Omental fat pad (tissue), 4 donors: ENCODE results near the gene CLEC4A. TPM values are rescaled to one million over a fixed set of nuclear protein-coding genes. Genes with fewer than 3 reads are reported as not detected.
"Not testable (repeated sequence)": the region's sequence is repeated elsewhere in the genome, so short reads cannot be mapped to it uniquely, and the experiment has no call there.

Source experiments
- ATAC-seq: fragments of 150-250 bp; one replicate; pipeline ENCODE4 v1.9.1; 2016; ENCODE audit warnings: mild to moderate bottlenecking, moderate library complexity; ENCODE audit not compliant: low FRiP score
- DNase-seq: peaks from one replicate; pipeline ENCODE4 v3.0.0-alpha.2; 2019; ENCODE audit warnings: low spot score
- total RNA-seq, 4 donors: library from RNA; depleted of rRNA; stranded (reverse); fragments of >200 nt; gene quantifications; one replicate each; pipeline ENCODE4 v1.1.0, GENCODE V29; 2016
- TF ChIP-seq, protein P1 (sequence below), 3 donors: fragments of 450-650 bp; IDR thresholded peaks; one replicate each; pipeline ENCODE4 v1.5.1; 2016 to 2017; ENCODE audit warnings: antibody characterized with exemption in 3 of 3, mild to moderate bottlenecking in 3 of 3, moderate library complexity in 2 of 3

The CLEC4A gene
- total RNA-seq, 4 donors from 2014 or later: 0.46 to 21.4 (median 4.9) TPM

DNA sequence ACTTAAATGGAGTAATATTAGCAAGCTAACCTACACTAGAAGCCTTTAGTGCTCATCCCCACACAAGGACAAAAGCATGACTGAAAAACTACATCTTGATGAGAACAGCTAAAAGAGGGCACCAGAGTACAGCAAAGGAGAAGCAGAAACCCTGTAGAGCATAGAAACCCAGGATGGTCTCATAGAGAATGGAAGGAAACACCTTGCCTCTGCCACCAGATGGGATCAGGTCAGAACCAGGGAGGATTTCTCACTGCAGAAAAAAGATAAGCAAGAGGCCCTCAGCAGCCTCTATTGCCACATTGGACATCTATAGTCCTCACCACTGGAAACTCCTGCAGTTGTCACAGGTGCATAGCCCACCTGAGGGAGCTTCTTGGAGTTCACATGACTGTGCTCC, 19.8 kb downstream of the CLEC4A start:
- ATAC-seq: no peak
- no peak for DNase-seq
- TF ChIP-seq, protein P1, sequence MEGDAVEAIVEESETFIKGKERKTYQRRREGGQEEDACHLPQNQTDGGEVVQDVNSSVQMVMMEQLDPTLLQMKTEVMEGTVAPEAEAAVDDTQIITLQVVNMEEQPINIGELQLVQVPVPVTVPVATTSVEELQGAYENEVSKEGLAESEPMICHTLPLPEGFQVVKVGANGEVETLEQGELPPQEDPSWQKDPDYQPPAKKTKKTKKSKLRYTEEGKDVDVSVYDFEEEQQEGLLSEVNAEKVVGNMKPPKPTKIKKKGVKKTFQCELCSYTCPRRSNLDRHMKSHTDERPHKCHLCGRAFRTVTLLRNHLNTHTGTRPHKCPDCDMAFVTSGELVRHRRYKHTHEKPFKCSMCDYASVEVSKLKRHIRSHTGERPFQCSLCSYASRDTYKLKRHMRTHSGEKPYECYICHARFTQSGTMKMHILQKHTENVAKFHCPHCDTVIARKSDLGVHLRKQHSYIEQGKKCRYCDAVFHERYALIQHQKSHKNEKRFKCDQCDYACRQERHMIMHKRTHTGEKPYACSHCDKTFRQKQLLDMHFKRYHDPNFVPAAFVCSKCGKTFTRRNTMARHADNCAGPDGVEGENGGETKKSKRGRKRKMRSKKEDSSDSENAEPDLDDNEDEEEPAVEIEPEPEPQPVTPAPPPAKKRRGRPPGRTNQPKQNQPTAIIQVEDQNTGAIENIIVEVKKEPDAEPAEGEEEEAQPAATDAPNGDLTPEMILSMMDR (IDR thresholded peaks at IDR 0.05): no peak

DNA sequence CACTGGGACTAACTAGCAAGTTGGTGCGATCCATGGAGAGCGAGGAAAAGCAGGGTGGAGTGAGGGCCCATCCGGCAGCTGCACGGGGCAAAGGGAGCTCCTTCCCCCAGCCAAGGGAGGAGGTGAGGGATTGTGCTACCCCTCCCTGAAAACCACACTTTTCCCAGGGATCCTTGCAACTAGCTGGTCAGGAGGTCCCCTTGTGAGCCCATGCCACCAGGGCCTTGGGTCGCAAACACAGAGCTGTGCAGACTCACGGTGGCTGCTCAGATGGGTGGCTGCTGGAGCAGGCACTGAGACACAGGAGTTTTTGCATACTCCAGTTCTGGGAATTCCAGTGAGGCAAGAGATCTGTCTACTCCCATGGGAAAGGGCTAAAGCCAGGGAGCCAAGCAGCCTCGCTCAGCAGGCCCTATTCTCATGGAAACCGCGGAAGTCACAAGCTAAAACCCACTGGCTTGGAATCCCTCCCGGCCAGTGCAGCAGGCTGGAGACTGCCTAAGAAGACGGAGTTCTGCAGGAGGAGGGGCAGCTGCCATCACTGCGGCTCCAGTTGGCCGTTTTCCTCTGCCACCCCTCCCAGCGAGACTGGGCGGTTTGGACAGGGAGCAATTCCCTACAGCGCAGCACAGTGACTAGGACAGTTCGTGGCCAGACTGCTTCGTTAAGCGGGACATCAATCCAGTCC, 22.5 kb downstream of the CLEC4A start:
- ATAC-seq: peak; percentile 51
- no peak for DNase-seq

DNA sequence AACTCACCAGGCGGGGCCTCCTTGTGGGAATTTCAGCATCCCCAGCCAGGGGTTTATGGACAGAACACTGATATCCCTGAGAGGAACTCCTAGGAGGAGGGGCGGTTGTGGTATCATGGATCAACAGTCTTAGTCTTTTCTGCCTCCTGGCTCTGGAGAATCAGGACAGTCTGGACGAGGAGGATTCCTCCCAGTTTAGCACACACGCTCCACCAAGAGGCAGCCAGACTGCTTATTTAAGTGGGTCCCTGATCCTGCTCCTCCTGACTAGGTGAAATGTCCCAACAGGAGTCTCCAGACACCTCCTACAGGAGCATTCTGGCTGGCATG, 23.0 kb downstream of the CLEC4A start:
- ATAC-seq: no peak
- no peak for DNase-seq
- TF ChIP-seq, protein P1 (IDR thresholded peaks at IDR 0.05): no peak

More for the DNA sequence above, 22.5 kb downstream of the CLEC4A start:
- TF ChIP-seq, protein P1 (IDR thresholded peaks at IDR 0.05): no peak

DNA sequence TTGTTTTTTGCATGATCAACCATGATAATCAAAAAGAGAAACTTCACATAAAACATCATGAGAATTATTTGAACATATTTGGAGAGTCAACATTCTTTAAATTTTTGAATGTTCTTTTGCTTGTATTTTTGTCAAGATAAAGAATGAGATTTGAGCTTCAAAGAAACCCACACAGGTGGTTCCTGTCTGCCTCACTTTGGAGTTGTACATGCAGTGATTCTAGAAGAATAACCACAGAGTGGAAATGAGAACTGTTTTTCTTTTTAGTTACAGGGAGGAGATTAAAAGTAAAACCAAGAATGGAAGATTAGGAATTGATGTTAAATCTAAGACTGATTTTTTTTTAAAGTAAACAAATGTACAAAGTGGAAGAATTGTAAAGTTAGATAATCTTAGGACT, 31.1 kb downstream of the CLEC4A start:
- DNase-seq (no peak), ATAC-seq (no peak)
- TF ChIP-seq, protein P1 (IDR thresholded peaks at IDR 0.05): no peak

DNA sequence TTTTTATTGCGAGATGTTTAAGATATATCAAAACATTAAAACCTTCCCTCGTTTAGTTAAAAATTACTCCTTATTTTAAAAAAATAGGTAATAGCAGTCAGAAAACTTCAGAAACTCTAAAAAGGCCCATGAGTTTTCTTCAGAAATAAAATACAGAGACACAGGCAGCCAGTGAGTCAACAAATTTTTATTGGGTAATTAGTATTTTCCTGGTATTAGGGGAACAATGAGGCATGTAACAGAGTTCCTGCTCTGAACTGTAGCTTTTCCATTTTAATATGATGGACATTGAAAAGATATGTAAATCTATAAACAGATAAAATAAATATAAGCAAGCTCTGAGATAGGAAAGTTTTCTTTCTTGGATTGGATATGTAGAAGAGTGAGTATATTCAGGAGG, 33.0 kb downstream of the CLEC4A start:
- TF ChIP-seq, protein P1 (IDR thresholded peaks at IDR 0.05): no peak
- DNase-seq (no peak), ATAC-seq (no peak)

DNA sequence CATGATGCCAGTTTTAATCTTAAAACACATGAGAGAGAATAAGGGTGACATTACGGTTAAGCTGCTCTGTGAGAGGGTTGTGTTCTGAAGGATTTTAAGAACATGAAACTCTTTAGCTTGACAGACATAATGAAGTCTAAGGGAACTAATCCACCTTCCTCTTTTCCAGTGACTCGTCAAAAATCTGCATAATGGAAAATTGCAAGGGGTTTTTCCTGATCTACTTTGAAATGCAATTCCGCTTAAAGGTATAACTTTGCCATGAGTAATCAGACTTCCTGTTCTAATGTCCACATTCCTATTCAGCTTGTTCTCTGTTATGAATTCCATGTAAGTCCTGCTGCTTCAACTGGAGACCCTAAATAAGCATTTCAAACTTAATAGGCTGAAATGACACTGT, 33.4 kb downstream of the CLEC4A start, which contains the start of gene ZNF705A:
ZNF705A (plus strand) TSS at position 171 of the 400 bp plus-strand sequence. CDS start 15,611 bp downstream, outside the sequence.
- TF ChIP-seq, protein P1 (IDR thresholded peaks at IDR 0.05): no peak
- DNase-seq: no peak
- ATAC-seq: no peak

DNA sequence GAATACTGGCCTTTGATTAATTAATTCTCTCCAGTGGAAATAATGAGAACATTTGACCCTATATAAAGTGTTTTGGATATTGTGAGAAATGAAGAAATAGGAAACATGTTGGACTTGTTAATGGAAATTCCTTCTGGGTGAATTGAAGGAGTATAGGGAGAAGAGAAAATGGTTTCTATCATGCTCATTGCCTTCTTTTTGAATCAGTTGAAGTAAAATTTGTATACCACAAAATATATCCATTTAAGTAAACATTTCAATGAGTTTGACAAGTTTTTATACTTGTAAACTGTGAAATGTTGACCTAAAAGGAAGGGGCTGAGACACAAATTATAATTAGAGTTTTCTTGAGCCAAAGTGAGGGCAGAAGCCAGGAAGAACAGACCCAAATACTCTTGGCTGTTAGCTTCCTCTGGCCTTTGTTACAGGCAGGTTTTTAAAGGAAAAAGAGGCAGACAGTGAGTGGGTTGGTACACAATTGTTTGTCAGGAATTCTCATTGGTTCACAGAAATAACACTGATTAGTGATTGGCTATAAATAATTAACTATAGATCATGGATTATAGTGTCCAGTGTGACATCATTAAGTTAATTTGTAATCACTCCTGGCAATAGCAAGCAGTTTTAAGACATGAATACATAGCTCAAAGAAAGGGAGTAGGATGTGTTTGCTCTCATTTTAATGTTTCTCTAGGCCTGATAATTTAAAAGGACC, 34.2 kb downstream of the CLEC4A start:
- DNase-seq: no peak
- no peak for ATAC-seq
- TF ChIP-seq, protein P1 (IDR thresholded peaks at IDR 0.05): no peak

DNA sequence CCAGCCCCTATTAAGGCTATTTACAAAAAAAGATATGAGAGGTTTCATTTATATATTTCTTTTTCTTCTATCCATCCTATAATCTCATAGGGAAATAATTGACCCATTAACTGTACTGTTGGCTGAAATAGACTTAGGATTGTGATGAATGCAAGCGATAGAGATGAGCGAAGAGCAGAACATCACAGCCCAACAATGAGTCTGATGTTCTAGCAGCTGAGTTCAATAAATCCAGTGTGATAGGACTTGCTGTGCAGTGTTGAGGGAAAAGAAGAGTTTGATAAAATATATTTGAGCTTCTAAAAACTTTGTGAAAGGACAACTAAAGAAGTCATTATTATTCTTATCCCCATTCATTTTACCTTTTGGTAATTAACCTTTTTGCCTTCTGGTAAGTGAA, 49.5 kb downstream of the CLEC4A start:
- not testable (repeated sequence) for ATAC-seq, DNase-seq

DNA sequence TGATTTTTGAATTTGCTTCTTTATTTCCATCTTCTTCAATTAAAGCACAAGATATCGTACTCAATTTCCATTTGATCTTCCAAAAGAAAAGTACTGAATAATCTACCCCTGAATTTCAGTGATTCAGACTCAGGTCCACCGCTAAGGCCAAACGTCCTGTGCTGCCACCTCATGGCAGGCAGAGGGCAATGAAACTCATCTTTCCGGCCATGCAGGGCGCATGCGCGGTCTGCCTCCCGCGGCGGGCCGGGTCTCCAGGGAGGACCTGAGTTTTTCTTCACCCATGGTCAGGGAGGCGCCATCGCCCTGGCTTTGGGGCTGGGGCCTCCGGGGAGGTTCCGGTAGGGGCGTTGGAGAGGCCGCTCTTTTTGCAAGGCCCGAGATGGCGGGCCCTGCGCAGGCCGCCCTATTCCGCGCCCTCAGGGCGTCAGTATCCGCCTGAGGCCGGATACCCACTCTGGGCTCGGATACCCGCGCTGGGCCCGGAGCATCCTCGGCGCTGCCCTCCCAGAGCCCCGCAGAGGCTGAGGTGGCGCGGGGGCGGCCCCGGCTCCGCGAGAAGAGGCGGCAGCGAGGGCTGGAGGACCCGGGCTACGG, 56.7 kb downstream of the CLEC4A start:
- not testable (repeated sequence) for ATAC-seq
- peak; percentile 27 for DNase-seq

DNA sequence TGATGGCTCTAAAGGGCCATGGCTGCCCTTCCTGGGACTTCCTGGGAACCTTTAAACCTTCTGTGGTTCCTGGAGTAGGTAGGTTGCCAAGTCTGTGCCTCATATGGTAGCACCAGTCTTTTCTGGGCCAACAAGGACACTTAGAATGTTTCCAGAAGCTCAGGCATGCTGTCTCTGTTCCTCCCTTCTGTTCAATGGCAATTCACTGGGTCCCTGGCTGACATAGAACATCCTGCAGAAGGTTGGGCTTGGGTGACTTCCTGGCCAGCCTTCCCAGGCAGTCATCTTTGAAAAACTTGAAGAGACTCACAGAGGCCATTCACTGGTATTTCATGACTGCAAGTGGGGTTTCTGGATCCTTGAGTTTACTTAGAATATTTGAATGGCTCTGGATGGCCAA, 57.9 kb downstream of the CLEC4A start:
- not testable (repeated sequence) for ATAC-seq, DNase-seq
